Epidermal melanocyte (primary cell): Measurements from ENCODE around the gene ZDHHC11.
"Not testable (repeated sequence)": the region's sequence is repeated elsewhere in the genome, so short reads cannot be mapped to it uniquely, and the experiment has no call there.

Experiments used
- DNase-seq: peaks from one replicate; pipeline ENCODE4 v3.0.0; 2011; ENCODE audit warnings: low spot score; ENCODE audit not compliant: insufficient read length

ZDHHC11 gene

DNA sequence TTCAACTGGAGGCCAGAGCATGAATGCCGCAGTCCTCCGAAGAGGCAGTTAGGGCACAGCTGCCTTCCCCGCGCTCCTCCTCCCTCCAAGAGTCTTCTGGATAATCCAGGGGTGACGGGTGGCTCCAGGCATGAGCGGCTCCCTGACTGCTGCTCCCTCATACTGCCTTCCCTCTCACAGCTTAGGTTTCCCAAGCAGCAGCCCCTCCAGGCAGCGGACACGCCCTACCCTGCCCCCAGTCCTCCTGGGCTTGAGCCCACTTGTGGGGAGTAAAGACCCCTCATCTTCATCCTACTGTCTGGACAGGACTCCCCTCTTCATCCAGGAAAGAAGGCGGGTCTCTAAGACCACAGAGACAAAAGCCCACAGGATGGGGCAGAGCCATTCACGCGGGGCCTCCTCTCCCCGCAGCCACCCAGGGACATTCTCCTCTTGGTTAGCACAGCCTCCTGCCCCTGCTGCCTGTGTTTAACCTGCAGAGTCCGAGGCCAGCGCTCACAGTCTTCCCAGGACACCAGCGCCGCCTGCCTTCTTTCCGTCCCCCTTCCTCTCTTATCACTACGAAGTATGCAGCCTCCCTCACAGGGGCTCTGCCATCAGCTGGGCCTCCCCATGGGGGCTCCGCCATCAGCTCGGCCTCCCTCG, 5.6 kb downstream of the ZDHHC11 start:
- DNase-seq = not testable (repeated sequence)

DNA sequence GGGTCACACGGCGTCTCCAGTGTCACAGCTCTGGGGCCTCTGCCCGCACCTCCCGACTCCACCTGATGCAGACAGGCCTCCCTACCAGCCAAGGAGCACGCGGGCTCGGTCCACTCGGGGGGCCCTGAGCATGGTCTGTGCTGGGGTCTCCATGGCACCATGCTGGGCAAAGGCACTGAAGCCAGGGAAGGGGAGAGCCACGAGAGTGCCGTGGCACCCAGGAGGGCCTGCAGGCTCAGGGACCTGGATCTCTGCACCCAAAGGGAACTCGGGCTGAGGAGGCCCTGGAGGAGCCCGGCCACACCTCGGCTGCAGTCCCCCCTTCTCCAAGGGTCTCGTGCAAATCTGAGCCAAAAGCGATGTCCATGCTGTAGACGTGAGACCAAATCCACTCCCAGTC, 6.4 kb downstream of the ZDHHC11 start:
- not testable (repeated sequence) for DNase-seq

DNA sequence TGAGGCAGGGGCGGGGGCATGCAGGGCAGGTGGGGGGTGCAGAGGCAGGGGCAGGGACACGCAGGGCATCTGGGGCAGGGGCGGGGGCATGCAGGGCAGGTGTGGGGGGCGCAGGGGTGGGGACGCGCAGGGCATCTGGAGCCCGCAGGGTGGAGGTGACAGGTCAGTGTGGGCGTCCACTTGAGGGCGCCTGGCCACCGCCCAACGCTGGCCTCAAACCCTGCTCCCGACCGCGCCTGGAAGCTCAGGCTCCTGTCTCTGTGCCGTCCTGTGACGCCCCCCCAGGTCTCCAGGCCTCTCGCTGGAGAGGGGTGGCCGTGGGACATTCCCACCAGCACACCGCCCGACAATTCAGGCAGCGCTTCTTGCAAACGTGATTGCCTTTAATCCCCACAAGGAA, 6.9 kb downstream of the ZDHHC11 start:
- DNase-seq = not testable (repeated sequence)

DNA sequence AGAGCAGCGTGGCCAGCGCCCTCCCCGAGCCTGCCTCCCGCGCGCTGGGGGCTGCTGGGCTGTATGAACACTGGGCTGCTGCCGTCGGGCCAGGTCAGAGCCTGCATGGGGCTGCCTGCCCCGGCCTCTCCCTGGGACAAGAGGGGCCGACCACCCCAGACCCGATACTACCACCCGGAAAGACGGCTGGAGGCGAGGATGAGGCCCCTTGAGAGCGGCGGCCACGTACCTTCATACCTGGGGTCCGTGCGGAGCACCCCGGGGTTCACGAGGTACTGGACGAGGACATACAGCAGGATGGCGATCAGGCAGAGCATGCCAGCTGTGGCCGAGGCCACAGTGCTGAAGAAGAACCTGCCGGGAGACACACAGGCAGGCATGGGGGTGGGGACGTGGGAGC, 7.4 kb downstream of the ZDHHC11 start:
- DNase-seq = not testable (repeated sequence)

DNA sequence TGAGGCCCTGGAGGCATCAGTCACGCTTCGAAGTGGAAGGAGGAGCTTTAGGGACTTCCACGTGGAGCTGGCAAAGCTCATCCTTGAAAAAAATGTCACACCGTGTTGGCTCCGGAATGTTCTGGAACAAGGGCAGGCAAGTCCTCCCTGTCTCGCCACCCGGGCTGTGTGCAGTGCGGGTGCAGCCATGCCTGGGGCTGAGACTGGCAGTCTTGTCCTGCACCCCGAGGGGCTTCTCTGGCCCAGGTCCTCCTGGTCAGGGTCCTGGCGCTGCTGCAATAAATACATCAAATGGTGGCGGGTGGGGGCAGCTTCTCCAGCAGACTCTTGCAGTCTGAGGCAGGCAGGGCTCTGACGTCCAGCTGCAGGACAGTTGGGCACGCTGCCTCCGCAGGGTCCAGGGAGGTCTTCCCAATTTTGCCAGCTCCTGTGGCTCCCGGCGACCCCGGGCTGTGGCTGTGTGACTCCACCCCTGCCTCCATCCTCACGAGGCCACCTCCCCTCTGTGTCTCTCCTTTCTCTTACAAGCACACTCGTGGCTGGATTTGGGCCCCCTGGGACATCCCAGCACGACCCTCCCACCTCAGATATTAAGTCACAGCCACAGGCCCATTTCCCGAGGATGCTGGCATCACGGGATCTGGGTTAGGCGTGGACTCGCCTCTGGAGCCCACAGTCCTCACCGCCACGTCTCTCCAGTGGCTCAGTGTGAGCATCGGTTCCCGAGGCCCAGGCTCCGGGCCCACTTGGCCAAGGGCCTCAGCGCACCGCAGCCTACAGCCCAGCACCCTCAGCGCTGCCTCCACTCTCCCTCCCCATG, 8.2 kb downstream of the ZDHHC11 start:
- not testable (repeated sequence) for DNase-seq

DNA sequence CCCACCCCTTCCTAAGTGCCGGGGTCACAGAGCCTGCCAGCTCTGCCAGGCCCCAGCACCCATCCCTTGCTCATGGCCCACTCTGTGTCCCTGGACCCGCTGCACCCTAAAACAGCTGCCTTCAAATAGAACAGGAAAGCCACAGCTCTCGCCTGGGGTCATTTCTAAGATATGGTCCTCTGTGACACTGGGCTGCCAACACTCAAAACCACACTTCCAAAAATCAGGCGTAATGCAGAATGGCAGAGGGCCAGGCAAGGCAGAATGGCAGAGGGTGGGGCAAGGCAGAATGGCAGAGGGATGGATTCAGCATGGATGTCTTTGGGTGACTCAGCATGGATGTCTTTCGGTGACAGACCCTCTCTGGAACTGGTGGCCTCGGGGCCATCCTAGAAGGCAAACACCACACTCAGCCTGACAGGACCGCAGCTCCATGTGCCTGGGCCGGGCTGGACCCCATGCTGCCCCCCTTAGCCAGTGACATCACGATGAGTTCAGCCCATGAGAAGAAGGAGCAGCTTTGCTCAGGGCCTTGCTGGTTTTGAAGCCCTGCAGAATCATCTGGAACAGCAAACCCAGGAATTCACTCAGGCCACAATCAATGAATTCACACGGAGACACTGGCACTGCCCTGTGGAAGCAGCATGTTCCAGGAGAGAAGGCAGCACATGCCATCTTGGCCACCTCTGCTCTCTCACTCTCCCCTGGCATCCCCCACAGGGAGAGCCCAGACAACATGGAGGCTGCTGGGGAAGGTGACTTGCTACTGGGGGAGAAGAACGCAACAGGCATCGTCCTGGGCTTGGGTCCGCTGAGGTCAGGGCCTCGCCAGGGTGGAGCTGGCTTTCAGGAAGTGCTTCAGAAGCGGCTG, 9.0 kb downstream of the ZDHHC11 start:
- DNase-seq = not testable (repeated sequence)

DNA sequence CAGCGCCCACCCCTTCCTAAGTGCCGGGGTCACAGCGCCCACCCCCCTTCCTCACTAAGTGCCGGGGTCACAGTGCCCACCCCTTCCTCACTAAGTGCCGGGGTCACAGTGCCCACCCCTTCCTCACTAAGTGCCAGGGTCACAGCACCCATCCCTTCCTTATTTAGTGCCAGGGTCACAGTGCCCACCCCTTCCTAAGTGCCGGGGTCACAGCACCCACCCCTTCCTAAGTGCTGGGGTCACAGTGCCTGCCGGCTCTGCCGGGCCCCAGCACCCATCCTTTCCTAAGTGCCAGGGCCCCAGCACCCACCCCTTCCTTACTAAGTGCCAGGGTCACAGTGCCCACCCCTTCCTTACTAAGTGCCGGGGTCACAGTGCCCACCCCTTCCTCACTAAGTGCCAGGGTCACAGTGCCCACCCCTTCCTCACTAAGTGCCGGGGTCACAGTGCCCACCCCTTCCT, 9.8 kb downstream of the ZDHHC11 start:
- DNase-seq = not testable (repeated sequence)

DNA sequence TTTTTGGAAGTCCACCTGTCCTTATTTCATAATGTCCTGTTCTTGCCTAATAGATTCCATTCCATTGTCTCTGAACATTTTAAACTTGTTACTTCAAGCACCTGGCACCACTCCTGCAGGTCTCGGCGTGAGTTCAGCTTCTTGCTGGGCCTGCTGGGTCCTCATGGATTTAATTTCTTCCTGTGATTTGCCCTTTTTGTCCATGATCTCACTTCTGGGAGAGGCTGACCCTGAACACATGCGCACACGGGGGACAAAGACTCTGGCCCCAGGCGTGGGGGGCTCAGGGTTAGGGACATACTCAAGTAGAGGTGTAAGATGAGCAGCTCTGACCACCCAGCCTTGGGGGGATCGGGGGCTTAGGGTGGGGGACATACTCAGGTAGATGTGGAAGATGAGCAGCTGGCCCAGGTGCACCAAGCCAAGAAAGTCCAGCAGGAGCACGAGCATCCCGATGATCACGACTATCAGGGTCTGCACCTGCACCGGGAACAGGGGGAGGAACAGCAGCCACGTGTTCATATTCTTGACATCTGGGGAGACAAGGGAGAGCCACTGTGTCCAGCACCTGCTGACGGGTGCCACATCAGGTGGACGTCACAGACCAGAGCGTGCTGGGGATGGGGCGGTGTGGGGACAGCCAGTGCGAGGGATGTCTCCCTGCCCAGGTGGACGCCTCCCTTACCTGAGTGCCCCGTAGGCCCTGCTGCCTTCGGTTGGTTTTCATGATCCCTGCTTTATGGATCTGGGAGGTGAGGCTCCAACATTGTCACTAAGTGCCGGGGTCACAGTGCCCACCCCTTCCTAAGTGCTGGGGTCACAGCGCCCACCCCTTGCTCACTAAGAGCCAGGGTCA, 10.4 kb downstream of the ZDHHC11 start:
- DNase-seq = not testable (repeated sequence)

DNA sequence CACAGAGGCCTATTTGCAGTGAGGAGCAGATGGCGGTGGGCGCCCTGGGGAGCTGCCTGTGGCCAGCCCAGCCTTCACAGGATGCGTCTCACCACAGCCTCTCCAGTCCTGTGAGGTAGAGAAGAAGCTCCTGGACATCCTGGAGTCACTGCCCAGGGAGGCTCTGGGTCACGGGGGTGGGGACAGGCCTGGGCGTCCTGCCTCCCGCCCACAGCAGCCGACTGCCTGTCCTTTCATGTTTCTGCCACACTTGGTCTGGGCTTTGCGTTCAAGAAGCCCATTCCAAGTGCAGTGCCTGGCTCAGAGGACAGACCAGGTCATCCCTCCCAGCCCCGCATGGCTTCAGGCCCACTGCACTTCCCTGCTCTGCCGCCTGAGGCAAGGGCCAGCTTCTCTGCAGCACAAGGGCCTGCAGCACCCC, 12.3 kb downstream of the ZDHHC11 start:
- DNase-seq = not testable (repeated sequence)

DNA sequence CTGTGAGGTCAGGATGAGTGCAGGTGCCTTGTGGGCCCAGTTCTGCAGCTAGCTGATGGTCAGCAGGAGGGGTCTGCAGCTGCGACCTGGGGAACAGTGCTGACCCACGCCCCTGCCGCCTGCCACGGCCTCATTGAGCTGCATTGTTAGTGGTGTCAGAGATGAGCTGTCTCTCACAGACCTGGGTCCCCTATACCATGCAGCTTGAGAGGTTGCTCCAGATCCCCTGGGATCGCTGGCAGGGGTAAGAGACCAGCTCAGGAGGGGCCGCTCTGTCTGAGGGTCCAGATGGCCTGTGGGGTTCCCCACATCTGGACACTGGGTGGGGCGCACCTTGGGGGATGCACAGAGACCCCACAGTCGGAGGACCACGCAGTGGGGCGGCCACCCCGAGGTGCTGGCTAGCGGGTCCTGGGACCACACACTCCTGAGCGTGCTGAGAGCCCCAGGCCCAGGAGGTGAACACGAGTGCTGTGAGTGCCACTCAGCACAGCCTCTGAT, 13.1 kb downstream of the ZDHHC11 start:
- not testable (repeated sequence) for DNase-seq

DNA sequence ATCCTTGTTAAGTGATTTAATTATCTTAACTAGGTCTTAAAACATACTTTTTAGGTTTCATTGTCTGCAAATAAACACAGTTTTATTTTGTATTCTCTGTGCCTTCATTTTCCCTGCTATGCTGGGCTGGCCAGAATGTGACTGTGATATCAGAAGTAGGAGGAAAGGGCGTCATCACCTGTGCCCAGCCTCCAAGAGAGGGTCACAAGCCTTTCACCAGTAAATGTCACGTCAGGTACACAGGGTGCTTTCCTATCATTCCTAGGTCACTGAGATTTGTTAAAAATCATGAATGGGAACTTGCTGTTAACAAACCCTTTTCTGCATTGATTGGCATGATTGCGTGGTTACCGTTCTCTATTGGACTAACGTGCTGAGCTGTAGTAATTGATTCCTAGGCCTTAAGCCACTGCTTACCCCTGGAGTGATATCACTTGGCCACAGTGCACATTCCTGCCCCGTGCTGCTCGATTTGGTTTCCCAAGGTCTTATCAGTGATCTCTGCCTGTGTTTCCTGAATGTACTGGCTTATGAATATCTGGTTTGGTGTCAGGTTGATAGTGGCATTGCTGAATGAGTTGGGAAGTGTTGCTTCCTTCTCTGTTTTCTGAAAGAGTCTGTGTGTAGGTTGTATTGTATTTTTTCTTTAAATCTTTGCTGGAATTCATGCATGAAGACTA, 14.7 kb downstream of the ZDHHC11 start:
- DNase-seq = not testable (repeated sequence)

DNA sequence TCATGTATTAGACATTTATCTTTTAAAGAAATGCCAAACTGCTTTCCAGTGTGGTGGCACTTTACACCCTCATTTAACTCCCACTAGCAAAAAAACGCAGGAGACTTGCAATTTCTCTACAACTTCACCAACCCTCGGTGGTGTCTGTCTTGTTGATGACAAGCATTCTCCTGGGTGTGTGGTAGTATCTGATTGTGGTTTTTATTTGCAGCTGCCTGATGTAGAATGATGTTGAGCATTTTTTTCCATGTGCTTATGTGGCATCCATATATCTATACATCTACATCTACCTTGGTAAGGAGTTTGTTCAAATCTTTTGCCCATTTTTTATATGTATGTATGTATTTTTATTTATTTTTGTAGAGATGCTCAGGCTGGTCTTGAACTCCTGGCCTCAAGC, 16.8 kb downstream of the ZDHHC11 start:
- DNase-seq = not testable (repeated sequence)

DNA sequence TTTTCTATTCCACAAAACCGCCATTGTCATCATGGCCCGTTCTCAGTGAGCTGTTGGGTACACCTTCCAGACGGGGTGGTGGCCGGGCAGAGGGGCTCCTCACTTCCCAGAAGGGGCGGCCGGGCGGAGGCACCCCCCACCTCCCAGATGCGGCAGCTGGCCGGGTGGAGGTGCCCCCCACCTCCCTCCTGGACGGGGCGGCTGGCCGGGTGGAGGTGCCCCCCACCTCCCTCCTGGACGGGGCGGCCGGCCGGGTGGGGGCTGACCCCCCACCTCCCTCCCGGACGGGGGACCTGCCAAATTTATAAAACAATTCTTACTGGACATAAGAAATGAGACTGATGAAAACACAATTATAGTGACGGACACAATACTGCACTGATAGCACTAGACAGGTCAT, 22.6 kb downstream of the ZDHHC11 start:
- DNase-seq = not testable (repeated sequence)

DNA sequence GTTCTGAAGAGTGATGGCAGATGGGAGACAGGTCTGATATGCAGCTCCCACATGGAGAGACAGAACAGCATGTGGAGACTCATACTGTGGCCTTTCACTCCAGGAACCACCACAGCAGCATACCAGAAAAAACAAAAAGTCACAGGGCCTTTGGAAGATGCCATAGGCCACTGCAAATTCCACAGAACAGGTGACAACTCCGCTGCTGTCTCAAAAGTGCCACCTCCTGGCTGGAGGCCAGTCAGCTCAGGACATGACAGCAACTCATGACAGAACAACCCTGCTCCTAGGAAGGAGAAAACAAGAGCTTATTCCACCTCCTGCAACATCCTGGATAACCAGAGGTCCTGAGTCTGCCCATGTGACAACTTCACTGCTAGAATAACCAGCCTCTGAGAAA, 25.2 kb downstream of the ZDHHC11 start:
- DNase-seq = not testable (repeated sequence)

DNA sequence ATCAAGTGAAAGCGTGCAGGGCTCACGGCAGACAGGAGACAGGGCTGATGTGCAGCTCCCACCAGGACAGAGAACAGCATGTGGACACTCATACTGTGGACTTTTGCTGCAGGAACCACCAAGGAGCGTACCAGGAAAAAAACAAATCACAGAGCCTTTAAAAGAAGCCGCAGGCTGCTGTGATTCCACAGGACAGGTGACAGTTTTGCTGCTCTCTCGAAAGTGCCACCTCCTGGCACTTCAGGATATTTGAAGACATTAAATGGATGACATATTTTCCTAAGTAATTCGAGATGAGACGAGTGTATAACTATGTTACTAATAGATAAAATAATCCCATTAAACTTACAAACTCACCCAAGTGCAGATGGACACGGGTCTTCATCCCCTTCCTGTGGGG, 29.3 kb downstream of the ZDHHC11 start:
- DNase-seq = no peak

DNA sequence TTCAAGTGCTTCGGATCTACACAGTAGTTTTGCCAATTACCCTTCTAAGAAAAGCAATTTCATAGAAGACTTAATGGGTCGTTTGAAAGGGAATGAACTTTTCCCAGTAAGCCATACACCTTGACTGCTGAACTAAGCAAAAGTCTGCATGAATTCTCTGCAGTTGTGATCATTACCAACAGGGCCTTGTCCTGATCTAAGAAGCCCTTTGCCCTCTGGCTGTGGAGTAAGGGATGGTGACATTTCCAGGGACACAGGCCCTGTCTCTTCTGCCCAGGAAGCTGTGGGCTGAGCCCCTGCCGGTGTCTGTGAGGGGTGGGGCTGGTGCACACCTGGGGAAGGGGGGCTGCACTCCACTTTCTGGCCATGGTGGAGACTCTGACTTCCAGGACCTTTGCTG, 30.5 kb downstream of the ZDHHC11 start:
- no peak for DNase-seq

DNA sequence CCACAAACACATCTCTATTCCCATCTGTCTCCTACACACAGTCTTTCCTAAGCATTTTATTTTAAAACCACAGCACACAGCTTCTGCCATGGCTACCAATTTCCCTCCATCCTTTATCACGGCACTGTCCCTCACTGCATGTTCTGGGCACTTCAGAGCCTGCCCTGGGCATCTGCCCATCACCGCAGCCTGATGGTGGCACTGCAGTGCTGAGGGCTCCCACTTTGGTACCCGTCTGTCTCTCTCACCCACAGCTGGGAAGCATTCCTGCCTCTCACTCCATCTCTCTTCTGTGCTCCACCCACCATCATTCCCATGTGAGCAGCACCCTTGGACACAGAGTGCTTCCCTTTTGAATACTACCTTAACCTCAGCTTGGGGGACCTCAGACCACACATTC, 31.7 kb downstream of the ZDHHC11 start:
- DNase-seq = no peak

DNA sequence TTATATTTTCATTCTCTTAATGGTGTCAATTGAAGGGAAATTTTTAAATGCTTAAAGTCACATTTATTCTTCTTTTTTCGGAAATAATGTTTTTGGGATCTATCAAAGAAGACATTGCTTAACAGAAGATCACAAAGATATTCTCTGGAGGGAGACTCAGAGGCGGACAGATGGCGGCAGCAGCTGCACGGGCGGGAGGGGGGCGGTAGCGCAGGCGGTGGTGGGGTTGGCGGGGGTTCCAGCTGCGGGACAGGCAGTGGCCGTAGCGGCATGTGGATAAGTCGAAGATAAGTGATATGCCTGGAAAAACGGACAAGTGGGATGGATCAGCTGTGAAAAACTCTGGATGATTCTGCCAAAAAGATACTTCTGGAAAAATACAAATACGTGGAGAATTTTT, 34.6 kb downstream of the ZDHHC11 start:
- no peak for DNase-seq

DNA sequence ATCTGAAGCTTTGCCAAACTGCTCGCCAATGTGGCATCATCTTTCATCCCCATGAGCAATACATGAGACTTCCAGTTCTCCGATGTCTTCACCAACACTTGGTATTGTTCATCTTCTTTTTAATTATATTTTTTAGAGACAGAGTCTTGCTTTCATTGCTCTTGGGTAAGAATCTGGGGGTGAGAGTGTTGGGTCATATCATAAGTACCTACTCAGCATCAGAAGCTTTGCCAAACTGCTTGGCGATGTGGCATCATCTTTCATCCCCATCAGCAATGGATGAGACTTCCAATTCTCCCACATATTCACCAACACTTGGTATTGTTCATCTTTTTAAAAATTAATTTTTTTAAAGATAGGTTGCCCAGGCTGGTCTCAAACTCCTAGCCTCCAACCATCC, 35.3 kb downstream of the ZDHHC11 start:
- no peak for DNase-seq

DNA sequence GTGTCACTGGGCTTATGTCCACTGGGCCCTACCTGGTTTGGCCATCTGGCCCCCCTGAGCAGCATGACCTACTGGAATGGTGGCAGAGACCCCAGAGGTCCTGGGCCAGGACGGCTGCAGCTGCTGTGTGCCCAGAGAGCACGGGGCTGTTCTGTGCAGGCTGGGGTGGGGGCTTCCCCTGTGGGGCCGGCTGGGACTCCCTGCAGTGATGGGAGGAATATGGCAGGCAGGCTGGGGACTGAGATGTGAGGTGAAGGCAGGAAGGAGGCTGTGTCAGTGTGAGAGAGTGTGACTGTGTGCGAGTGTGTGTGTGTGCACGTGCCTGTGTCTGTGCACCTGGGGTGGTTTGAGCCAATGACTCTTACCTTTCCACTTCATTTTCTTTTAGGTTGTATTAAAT, 37.2 kb downstream of the ZDHHC11 start:
- not testable (repeated sequence) for DNase-seq
